ENCODE data around the gene HK2. TPM values are rescaled to one million over a fixed set of nuclear protein-coding genes. Genes with fewer than 3 reads are reported as not detected.

Gene HK2
- total RNA-seq, 1 experiment from 2014 or later: 8.9 TPM

DNA sequence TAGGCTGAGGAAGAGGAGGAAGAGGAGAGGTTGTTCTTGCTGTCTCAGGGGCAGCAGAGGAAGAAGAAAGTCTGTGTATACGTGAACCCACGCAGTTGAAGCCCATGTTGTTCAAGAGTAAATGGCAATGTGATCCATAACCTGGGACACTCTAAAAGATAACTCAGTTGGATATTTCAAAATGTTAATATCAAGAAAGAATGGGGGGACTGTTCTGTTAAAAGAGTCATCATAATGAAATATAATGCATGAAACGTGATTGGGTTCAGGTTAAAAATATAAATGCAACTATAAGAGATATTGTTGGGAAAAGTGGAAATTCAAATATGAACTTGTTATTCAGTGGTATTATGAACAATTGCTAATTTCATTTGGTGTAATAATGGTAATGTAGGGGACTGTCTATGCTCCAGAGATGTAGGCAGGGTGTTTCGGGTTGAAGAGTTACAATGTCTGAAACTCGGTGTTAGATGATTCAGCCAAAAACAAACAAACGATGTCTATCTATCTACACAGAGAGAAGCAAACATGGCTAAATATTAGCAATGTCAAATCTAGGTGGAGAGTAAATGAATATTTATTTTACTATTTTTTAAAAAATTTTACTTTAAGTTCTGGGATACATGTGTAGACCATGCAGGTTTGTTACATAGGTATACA, 103.4 kb downstream of the HK2 start:
- no peak for DNase-seq (ENCODE audit: low read depth)

DNA sequence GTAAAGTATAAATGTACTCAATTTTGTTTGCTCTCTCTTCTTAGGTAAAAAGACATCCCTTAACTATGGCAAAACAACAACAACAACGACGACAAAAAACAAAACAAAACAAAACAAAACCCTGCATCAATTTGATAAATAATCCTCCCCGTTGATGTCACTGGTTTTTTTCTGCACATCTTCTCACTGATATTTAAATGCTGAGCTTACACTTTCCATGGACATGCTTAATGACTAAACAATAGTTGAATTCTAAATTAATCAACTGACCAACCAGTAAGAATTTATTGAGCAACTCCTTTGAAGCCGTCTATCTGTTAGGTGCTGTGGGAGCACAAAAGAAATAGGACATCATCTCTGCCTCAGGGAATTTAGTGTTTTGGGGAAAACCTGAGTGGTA, 104.3 kb downstream of the HK2 start:
- DNase-seq (ENCODE audit: low read depth): no peak

- no peak for DNase-seq (ENCODE audit: low read depth)
Observed at GRCh38 chr2:74939919-74940812, 106.2 kb downstream of the HK2 start.

- no peak for DNase-seq (ENCODE audit: low read depth)
Observed at GRCh38 chr2:74941284-74941683, 107.4 kb downstream of the HK2 start.

GRCh38 chr2:74942263-74942662, 108.3 kb downstream of the HK2 start:
- DNase-seq (ENCODE audit: low read depth): no peak

Other genes starting within 250 kb of the HK2 start
- gene M1AP, start 185.8 kb upstream of the HK2 start, total RNA-seq (2014; rRNA removed; shearing (Covaris generic)): not detected in 2 replicates
- gene SEMA4F, start 179.9 kb upstream of the HK2 start, total RNA-seq (2014; rRNA removed; shearing (Covaris generic)): 3.4 and 4.2 TPM in 2 replicates
- 31.8 and 46.5 TPM in 2 replicates for gene POLE4, start 124.5 kb downstream of the HK2 start, total RNA-seq (2014; rRNA removed; shearing (Covaris generic))